Loucy (cell line): ENCODE measurements around the gene ZBED4.

Experiments
- H2AFZ ChIP-seq: fragments of 200-600 bp; sonication (generic); 2 replicates; pipeline ENCODE4 v1.6.0; 2016; ENCODE audit warnings: antibody characterized with exemption, mild to moderate bottlenecking, low read length, moderate library complexity
- H3F3A ChIP-seq: fragments of 200-600 bp; 2 replicates; pipeline ENCODE4 v1.6.0; 2016; ENCODE audit warnings: antibody characterized with exemption, low read depth, mild to moderate bottlenecking
- H3K27me3 ChIP-seq: fragments of 200-600 bp; sonication (generic); 2 replicates; pipeline ENCODE4 v1.6.1; 2014; ENCODE audit warnings: low read length, mild to moderate bottlenecking; ENCODE audit not compliant: insufficient read depth, poor library complexity, severe bottlenecking
- H3K36me3 ChIP-seq: fragments of 200-600 bp; sonication (generic); 2 replicates; pipeline ENCODE4 v1.6.1; 2016; ENCODE audit warnings: low read length; ENCODE audit not compliant: insufficient read depth
- H3K4me1 ChIP-seq: fragments of 200-600 bp; sonication (generic); 2 replicates; pipeline ENCODE4 v1.5.1; 2014; ENCODE audit warnings: low read length, mild to moderate bottlenecking; ENCODE audit not compliant: insufficient read depth, poor library complexity, severe bottlenecking
- H3K4me2 ChIP-seq: fragments of 200-600 bp; sonication (generic); 2 replicates; pipeline ENCODE4 v1.6.0; 2014; ENCODE audit warnings: antibody characterized with exemption, low read length, low read depth, mild to moderate bottlenecking; ENCODE audit not compliant: poor library complexity, severe bottlenecking
- H3K4me3 ChIP-seq: fragments of 200-600 bp; sonication (generic); 2 replicates; pipeline ENCODE4 v1.5.1; 2014; ENCODE audit warnings: low read length, mild to moderate bottlenecking, mixed read lengths; ENCODE audit not compliant: poor library complexity, severe bottlenecking
- H3K79me2 ChIP-seq: fragments of 200-600 bp; sonication (generic); 2 replicates; pipeline ENCODE4 v1.6.1; 2014; ENCODE audit warnings: low read length; ENCODE audit not compliant: insufficient read depth
- H3K9ac ChIP-seq: fragments of 200-600 bp; sonication (generic); 2 replicates; pipeline ENCODE4 v1.6.0; 2014; ENCODE audit warnings: mild to moderate bottlenecking, low read depth, low read length, moderate library complexity; ENCODE audit not compliant: poor library complexity, severe bottlenecking
- H3K9me2 ChIP-seq: fragments of 200-600 bp; sonication (generic); replicated peaks from 2 replicates; pipeline ENCODE4 v1.6.1; 2016; ENCODE audit warnings: low read depth, low read length, mixed read lengths
- H3K9me3 ChIP-seq: fragments of 200-600 bp; sonication (generic); 2 replicates; pipeline ENCODE4 v1.6.1; 2014; ENCODE audit warnings: mild to moderate bottlenecking, antibody characterized with exemption, low read length, low read depth; ENCODE audit not compliant: insufficient read depth
- H4K20me1 ChIP-seq: fragments of 200-600 bp; sonication (generic); 2 replicates; pipeline ENCODE4 v1.6.0; 2014; ENCODE audit warnings: antibody characterized with exemption, low read length, mild to moderate bottlenecking; ENCODE audit not compliant: insufficient read depth, poor library complexity, severe bottlenecking
- EZH2phosphoT487 ChIP-seq: fragments of 200-600 bp; IDR thresholded peaks from 2 replicates; pipeline ENCODE4 v1.6.1; 2018; ENCODE audit warnings: antibody characterized with exemption, mild to moderate bottlenecking, moderate library complexity, borderline replicate concordance
- TF ChIP-seq, protein P1 (sequence below): fragments of 200-600 bp; sonication (generic); conservative IDR thresholded peaks from 2 replicates; pipeline ENCODE4 v1.5.1; 2014; ENCODE audit warnings: mild to moderate bottlenecking, antibody characterized with exemption, low read length

The ZBED4 gene

DNA sequence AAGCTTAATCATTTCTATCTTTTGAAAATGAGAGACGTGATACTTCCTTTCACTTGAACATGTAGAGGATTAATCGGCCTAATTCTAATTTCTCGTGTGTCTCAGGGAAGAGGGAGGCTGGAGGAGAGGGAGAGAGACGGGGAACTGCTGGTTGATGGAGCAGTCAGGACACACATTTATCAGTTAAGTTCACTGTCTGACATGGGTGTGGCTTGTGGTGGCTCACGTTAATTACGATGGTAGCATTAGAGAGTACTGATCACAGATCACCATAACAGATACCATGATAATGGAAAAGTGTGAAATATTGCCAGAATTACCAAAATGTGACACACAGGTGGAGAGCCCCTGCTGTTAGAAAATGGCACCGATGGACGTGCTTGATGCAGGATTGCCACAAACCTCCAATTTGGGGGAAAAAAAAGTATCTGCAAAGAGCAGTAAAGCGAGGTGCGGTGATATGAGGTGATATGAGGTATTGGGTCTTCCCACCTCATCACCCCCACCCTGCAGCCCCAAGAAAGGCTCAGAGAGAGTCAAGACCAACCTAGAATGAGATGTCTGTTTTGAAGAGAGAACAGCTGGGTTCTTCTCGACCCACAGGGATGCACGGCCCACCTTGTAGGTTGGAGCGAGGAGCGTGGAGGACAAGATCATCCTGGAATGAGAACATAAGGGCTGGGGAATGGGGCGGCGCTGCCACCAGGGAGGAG lies 19.7 kb downstream of the ZBED4 start:
- no peak for TF ChIP-seq EZH2phosphoT487
- TF ChIP-seq, protein P1, sequence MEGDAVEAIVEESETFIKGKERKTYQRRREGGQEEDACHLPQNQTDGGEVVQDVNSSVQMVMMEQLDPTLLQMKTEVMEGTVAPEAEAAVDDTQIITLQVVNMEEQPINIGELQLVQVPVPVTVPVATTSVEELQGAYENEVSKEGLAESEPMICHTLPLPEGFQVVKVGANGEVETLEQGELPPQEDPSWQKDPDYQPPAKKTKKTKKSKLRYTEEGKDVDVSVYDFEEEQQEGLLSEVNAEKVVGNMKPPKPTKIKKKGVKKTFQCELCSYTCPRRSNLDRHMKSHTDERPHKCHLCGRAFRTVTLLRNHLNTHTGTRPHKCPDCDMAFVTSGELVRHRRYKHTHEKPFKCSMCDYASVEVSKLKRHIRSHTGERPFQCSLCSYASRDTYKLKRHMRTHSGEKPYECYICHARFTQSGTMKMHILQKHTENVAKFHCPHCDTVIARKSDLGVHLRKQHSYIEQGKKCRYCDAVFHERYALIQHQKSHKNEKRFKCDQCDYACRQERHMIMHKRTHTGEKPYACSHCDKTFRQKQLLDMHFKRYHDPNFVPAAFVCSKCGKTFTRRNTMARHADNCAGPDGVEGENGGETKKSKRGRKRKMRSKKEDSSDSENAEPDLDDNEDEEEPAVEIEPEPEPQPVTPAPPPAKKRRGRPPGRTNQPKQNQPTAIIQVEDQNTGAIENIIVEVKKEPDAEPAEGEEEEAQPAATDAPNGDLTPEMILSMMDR: no peak
- H3K4me3 ChIP-seq: no peak overlapping the region
- peaks cover 17% of the 10 kb centered on the region; the same call in 1 of the 2 replicates for H3K36me3 ChIP-seq
- H3K4me1 ChIP-seq: peaks cover 41% of the 10 kb centered on the region
- H3F3A ChIP-seq: peaks cover 9% of the 10 kb centered on the region
- no peaks in the 10 kb centered on the region for H3K9me2 ChIP-seq
- H2AFZ ChIP-seq: no peak overlapping the region
- peaks cover 64% of the 10 kb centered on the region for H4K20me1 ChIP-seq
- H3K9me3 ChIP-seq: peaks cover 4% of the 10 kb centered on the region; the same call in 1 of the 2 replicates
- H3K27me3 ChIP-seq: no peaks in the 10 kb centered on the region
- H3K79me2 ChIP-seq: peaks cover 99% of the 10 kb centered on the region
- peak overlapping the region; percentile 27 for H3K4me2 ChIP-seq
- H3K9ac ChIP-seq: no peak overlapping the region

DNA sequence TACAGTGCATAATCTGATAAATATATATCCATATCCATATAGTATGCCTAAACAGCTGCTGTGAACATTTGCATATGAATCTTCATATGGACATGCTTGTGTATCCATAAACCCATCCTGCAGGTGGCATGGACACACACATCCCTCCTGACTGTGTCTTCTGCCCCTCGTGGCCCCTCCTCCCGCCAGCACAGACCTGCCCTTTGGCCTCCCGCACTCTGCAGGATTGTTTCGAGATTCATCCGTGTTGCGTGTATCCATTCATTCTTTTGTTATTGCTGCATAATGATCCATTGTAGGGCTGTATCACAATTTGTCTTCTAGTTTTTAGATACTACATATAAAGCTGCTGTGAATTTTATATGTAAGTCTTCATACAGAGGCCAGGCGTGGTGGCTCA lies 24.0 kb downstream of the ZBED4 start:
- TF ChIP-seq, protein P1: no peak
- no peak for TF ChIP-seq EZH2phosphoT487
- no peak overlapping the region for H3K4me3 ChIP-seq
- no peak overlapping the region for H3K4me2 ChIP-seq
- H3K27me3 ChIP-seq: no peaks in the 10 kb centered on the region
- peaks cover 32% of the 10 kb centered on the region for H3K4me1 ChIP-seq
- peaks cover 98% of the 10 kb centered on the region for H3K79me2 ChIP-seq
- peaks cover 73% of the 10 kb centered on the region for H4K20me1 ChIP-seq
- H3K36me3 ChIP-seq: peaks cover 17% of the 10 kb centered on the region; the same call in 1 of the 2 replicates
- H2AFZ ChIP-seq: no peak overlapping the region
- no peaks in the 10 kb centered on the region for H3K9me2 ChIP-seq
- H3F3A ChIP-seq: 0 out of 2 replicates have a peak, but pooled peaks cover 3% of the 10 kb centered on the region
- no peak overlapping the region for H3K9ac ChIP-seq
- no peaks in the 10 kb centered on the region for H3K9me3 ChIP-seq

DNA sequence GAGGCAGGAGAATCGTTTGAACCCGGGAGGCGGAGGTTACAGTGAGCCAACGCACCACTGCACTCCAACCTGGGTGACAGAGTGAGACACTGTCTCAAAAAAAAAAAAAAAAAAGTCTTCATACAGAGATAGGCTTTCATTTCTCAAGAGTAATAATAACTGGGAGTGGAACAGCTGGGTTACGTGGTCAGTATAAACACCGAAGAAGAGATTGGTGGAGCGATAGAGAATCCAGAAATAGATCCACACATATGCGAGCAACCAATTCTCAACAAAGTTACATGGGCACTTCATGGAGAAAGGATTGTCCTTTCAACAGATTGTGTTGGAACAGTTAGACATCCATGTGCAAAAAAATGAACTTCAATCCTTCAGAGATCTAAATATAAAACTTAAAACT lies 24.6 kb downstream of the ZBED4 start:
- H3K79me2 ChIP-seq: peaks cover 98% of the 10 kb centered on the region
- H3K36me3 ChIP-seq: peaks cover 20% of the 10 kb centered on the region; the same call in 1 of the 2 replicates
- H3K4me1 ChIP-seq: peaks cover 28% of the 10 kb centered on the region
- H3F3A ChIP-seq: 0 out of 2 replicates have a peak, but pooled peaks cover 3% of the 10 kb centered on the region
- H3K4me3 ChIP-seq: no peak overlapping the region
- no peaks in the 10 kb centered on the region for H3K27me3 ChIP-seq
- TF ChIP-seq, protein P1: no peak
- no peak for TF ChIP-seq EZH2phosphoT487
- peaks cover 76% of the 10 kb centered on the region for H4K20me1 ChIP-seq
- no peaks in the 10 kb centered on the region for H3K9me3 ChIP-seq
- no peak overlapping the region for H2AFZ ChIP-seq
- no peak overlapping the region for H3K4me2 ChIP-seq
- no peak overlapping the region for H3K9ac ChIP-seq
- H3K9me2 ChIP-seq: no peaks in the 10 kb centered on the region
